HUES64 (cell line): ENCODE data around the gene TBC1D30.

Experiments used
- H3K27ac ChIP-seq: 2 replicates; pipeline ENCODE4 v1.7.0; 2013; ENCODE audit warnings: low read depth, low read length, inconsistent platforms
- H3K27me3 ChIP-seq: 2 replicates; pipeline ENCODE4 v1.6.1; 2013; ENCODE audit warnings: mild to moderate bottlenecking, low read length; ENCODE audit not compliant: insufficient read depth
- H3K36me3 ChIP-seq: 2 replicates; pipeline ENCODE4 v1.6.1; 2013; ENCODE audit warnings: mild to moderate bottlenecking, low read length; ENCODE audit not compliant: insufficient read depth
- H3K4me1 ChIP-seq: 2 replicates; pipeline ENCODE4 v1.6.1; 2013; ENCODE audit warnings: mild to moderate bottlenecking, low read length, moderate library complexity; ENCODE audit not compliant: insufficient read depth
- H3K4me3 ChIP-seq: 2 replicates; pipeline ENCODE4 v1.5.1; 2013; ENCODE audit warnings: mild to moderate bottlenecking, low read length, moderate library complexity
- H3K9ac ChIP-seq: 2 replicates; pipeline ENCODE4 v1.6.1; 2013; ENCODE audit warnings: mild to moderate bottlenecking, low read depth, low read length
- H3K9me3 ChIP-seq: 2 replicates; pipeline ENCODE4 v1.6.1; 2013; ENCODE audit warnings: low read depth, low read length; ENCODE audit not compliant: insufficient read depth
- WGBS: fragments of 150-250, 120-280 bp; methylation state at CpG from one replicate; pipeline ENCODE4 v1.1.7; 2013; ENCODE audit warnings: missing lambda C conversion rate; 5-methylcytosine and 5-hydroxymethylcytosine counted together

The TBC1D30 gene

GRCh38 chr12:64912516-64913255, 88.2 kb downstream of the TBC1D30 start:
- WGBS: 88% methylated on average over 3 of the region's 3 CpGs
- H3K4me1 ChIP-seq: no peaks in the 10 kb centered on the region; the same call in 1 of the 2 replicates
- no peaks in the 10 kb centered on the region for H3K9me3 ChIP-seq
- H3K36me3 ChIP-seq: no peaks in the 10 kb centered on the region
- no peak overlapping the region for H3K27ac ChIP-seq
- no peaks in the 10 kb centered on the region for H3K27me3 ChIP-seq
- H3K9ac ChIP-seq: no peak overlapping the region
- H3K4me3 ChIP-seq: no peak overlapping the region

DNA sequence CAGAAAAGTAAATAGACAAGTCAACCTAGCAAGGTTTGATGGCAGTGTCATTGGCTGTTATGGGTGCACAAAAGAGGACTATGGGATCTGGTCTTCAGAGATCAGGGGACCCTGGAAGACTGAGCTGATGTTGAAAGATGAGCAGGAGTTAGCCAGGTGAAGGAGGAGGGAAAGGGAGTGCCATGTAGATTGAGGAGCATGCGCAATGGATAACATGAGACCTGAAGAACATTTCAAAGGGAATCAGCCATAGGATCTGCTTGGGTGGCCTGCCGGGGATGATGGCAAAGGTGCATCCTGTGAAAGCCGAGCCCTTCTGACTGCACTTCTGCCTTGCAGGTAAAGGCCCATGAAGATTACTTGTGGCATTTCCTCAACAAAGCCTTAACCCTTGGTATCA, 90.8 kb downstream of the TBC1D30 start:
- Histone ChIP-seq H3K4me3 (no peak overlapping the region), H3K27ac (no peak overlapping the region), H3K36me3 (no peaks in the 10 kb centered on the region), H3K9ac (no peak overlapping the region), H3K9me3 (no peaks in the 10 kb centered on the region), H3K27me3 (no peaks in the 10 kb centered on the region), H3K4me1 (no peaks in the 10 kb centered on the region; the same call in 1 of the 2 replicates)
- WGBS: 81% methylated on average over 3 of the region's 3 CpGs

DNA sequence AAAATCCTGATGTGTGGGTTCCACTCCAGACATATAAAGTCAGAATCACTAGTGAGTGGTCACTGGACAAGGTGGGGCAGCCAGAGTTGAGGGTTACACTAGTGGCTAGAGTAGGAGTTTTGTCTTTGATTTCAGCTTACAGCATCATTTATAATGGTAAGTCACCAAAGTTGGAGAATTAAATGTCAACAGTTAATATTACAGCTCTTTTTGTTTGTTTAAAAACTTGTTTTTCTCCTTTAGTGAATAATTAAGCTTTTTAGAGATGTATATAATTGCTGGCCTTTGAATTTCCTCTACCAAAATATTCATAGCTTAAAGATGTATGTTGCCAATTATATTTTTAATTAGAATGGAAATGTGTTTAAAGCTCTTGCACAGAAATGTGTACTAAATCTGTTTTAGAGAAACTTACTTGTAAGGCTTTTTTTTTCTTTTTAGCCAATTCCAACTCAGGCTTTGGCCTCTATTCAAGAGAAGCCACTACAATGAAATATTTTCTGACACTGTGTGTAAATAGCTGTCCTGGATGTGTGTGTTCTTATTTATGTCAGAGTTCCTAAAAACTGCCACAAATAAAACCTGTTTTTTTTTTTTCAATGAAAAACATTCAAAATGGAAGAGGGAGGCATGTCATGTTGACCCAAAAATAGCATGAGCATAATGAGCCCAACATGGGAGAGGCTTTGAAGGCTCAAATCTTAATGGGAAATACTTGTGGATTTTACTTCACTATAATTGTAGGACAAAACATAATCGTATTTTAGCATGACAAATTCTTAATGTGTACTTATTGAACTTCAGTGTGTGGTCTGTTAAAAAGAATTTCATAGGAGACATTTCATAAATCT, 92.2 kb downstream of the TBC1D30 start:
- WGBS: no CpG with 5 or more reads among the region's 1 CpG
- H3K4me1 ChIP-seq: no peaks in the 10 kb centered on the region; the same call in 1 of the 2 replicates
- no peaks in the 10 kb centered on the region for H3K27me3 ChIP-seq
- H3K9ac ChIP-seq: no peak overlapping the region
- no peak overlapping the region for H3K27ac ChIP-seq
- no peaks in the 10 kb centered on the region for H3K9me3 ChIP-seq
- H3K4me3 ChIP-seq: no peak overlapping the region
- no peaks in the 10 kb centered on the region for H3K36me3 ChIP-seq

DNA sequence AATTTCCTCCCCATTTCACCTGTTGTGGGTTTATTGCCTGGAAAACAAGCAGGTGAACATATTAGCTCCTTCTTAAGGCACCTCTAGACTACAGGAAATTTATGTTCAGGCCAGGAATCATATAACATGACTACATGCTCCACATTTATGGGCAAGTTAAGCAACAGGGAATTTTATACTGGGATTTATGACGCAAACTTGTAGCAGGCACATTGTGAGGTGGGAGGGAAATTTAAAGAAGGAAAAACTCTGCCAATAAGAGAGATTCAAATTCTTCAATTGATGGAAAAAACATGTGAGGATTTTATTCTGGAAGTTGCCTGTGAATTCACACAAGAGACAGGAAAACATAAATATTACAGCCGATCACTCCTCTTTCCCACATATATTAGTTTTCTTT, 93.9 kb downstream of the TBC1D30 start:
- no peaks in the 10 kb centered on the region for H3K36me3 ChIP-seq
- H3K27ac ChIP-seq: no peak overlapping the region
- H3K27me3 ChIP-seq: no peaks in the 10 kb centered on the region
- WGBS: 85% methylated on average over 2 of the region's 2 CpGs
- peaks cover 3% of the 10 kb centered on the region; the same call in 1 of the 2 replicates for H3K4me1 ChIP-seq
- no peaks in the 10 kb centered on the region for H3K9me3 ChIP-seq
- no peak overlapping the region for H3K9ac ChIP-seq
- no peak overlapping the region for H3K4me3 ChIP-seq

GRCh38 chr12:64918801-64919200, 94.4 kb downstream of the TBC1D30 start:
- WGBS: 96% methylated on average over 2 of the region's 2 CpGs
- H3K36me3 ChIP-seq: no peaks in the 10 kb centered on the region

GRCh38 chr12:64922853-64923252, 98.4 kb downstream of the TBC1D30 start:
- no peak overlapping the region for H3K4me3 ChIP-seq
- no peak overlapping the region for H3K27ac ChIP-seq
- H3K36me3 ChIP-seq: no peaks in the 10 kb centered on the region
- no peaks in the 10 kb centered on the region for H3K9me3 ChIP-seq
- H3K27me3 ChIP-seq: no peaks in the 10 kb centered on the region
- peaks cover 12% of the 10 kb centered on the region for H3K4me1 ChIP-seq
- H3K9ac ChIP-seq: no peak overlapping the region

More at GRCh38 chr12:64918801-64919200, 94.4 kb downstream of the TBC1D30 start:
- Histone ChIP-seq H3K9ac (no peak overlapping the region), H3K9me3 (no peaks in the 10 kb centered on the region), H3K27ac (no peak overlapping the region), H3K27me3 (no peaks in the 10 kb centered on the region), H3K4me1 (peaks cover 8% of the 10 kb centered on the region), H3K4me3 (no peak overlapping the region)

DNA sequence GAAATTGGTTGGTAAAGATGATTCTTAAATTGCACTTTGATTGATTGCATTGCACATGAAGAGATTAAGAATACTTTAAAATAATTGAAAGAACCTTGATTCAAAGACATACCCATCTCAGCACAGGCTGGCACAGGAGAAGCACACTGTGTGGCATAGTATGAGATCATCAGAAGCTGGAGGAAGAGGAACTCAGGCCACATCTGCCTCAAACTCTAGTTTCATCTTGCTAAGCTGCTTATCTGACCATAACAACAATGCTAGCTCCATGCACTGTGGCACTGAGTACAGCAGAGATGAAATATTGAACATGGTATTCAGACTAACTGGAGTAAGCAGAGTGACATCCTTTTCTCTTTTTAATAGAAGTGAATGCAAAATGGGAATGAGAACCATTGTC, 99.1 kb downstream of the TBC1D30 start:
- no peaks in the 10 kb centered on the region for H3K36me3 ChIP-seq

More for the DNA sequence above, 99.1 kb downstream of the TBC1D30 start:
- H3K4me3 ChIP-seq: no peak overlapping the region
- no peaks in the 10 kb centered on the region for H3K27me3 ChIP-seq
- H3K27ac ChIP-seq: no peak overlapping the region
- no peaks in the 10 kb centered on the region for H3K9me3 ChIP-seq
- peaks cover 12% of the 10 kb centered on the region for H3K4me1 ChIP-seq
- H3K9ac ChIP-seq: no peak overlapping the region
